Measurements from ENCODE around the gene ZNF48.
A peak's percentile ranks its signal among the peaks of the same experiment; 100 is the strongest.

ZNF48 gene

GRCh38 chr16:30407102-30407803 lies 12.0 kb downstream of the ZNF48 start, which contains the start of gene ZNF771:
Gene ZNF771, plus strand, starts transcription at chr16:30407606. Its CDS starts 448 bp downstream, at chr16:30408054.
- H3K4me3 ChIP-seq (ENCODE audit: insufficient read depth, low read length, poor library complexity, severe bottlenecking) = peak within 1 kb of the TSS; percentile 96
- peaks cover 16% of the 10 kb centered on the region for H3F3A ChIP-seq (ENCODE audit: insufficient read depth)
- H3K36me3 ChIP-seq (ENCODE audit: low read length) = no peaks in the 10 kb centered on the region
- TF ChIP-seq CTCF (IDR thresholded peaks at IDR 0.05; ENCODE audit: insufficient read depth, low read length, poor library complexity, severe bottlenecking) (no peak), EZH2phosphoT487 (conservative IDR thresholded peaks at IDR 0.05; ENCODE audit: low read length) (no peak)
- peak within 1 kb of the TSS; percentile 73 for H3K27ac ChIP-seq (ENCODE audit: low read depth, low read length)
- H2AFZ ChIP-seq (ENCODE audit: low read depth, low read length, severe bottlenecking) = peak within 1 kb of the TSS; percentile 13
- H4K20me1 ChIP-seq (ENCODE audit: low read depth, low read length) = no peaks in the 10 kb centered on the region
- no peaks in the 10 kb centered on the region for H3K9me3 ChIP-seq (ENCODE audit: insufficient read depth, low read length)
- H3K79me2 ChIP-seq (ENCODE audit: insufficient read depth, low read length) = no peaks in the 10 kb centered on the region
- no peaks in the 10 kb centered on the region for H3K9me2 ChIP-seq (replicated peaks; ENCODE audit: insufficient read depth, low read length)
- peak within 1 kb of the TSS; percentile 75 for H3K4me2 ChIP-seq (ENCODE audit: low read depth, low read length, poor library complexity, severe bottlenecking)
- peak within 1 kb of the TSS; percentile 72 for H3K9ac ChIP-seq (ENCODE audit: low read length)
- no peaks in the 10 kb centered on the region for H3K27me3 ChIP-seq (ENCODE audit: low read length)

GRCh38 chr16:30407804-30408534 lies 12.7 kb downstream of the ZNF48 start:
- H3K27me3 ChIP-seq (ENCODE audit: low read length) = no peaks in the 10 kb centered on the region
- H2AFZ ChIP-seq (ENCODE audit: low read depth, low read length, severe bottlenecking) = peak overlapping the region; percentile 13
- H3K36me3 ChIP-seq (ENCODE audit: low read length) = 0 out of 2 replicates have a peak, but pooled peaks cover under 1% of the 10 kb centered on the region
- H4K20me1 ChIP-seq (ENCODE audit: low read depth, low read length) = no peaks in the 10 kb centered on the region
- no peaks in the 10 kb centered on the region for H3K9me2 ChIP-seq (replicated peaks; ENCODE audit: insufficient read depth, low read length)
- peak overlapping the region; percentile 72 for H3K9ac ChIP-seq (ENCODE audit: low read length)
- peak overlapping the region; percentile 75 for H3K4me2 ChIP-seq (ENCODE audit: low read depth, low read length, poor library complexity, severe bottlenecking)
- H3F3A ChIP-seq (ENCODE audit: insufficient read depth) = peaks cover 19% of the 10 kb centered on the region
- peak overlapping the region; percentile 73 for H3K27ac ChIP-seq (ENCODE audit: low read depth, low read length)
- peak overlapping the region; percentile 96 for H3K4me3 ChIP-seq (ENCODE audit: insufficient read depth, low read length, poor library complexity, severe bottlenecking)
- H3K79me2 ChIP-seq (ENCODE audit: insufficient read depth, low read length) = no peaks in the 10 kb centered on the region
- H3K9me3 ChIP-seq (ENCODE audit: insufficient read depth, low read length) = no peaks in the 10 kb centered on the region
- TF ChIP-seq EZH2phosphoT487 (conservative IDR thresholded peaks at IDR 0.05; ENCODE audit: low read length) (no peak), CTCF (IDR thresholded peaks at IDR 0.05; ENCODE audit: insufficient read depth, low read length, poor library complexity, severe bottlenecking) (no peak)

GRCh38 chr16:30409125-30410060 lies 14.2 kb downstream of the ZNF48 start:
- Histone ChIP-seq H3K27ac (ENCODE audit: low read depth, low read length) (peak overlapping the region; percentile 73), H4K20me1 (ENCODE audit: low read depth, low read length) (no peaks in the 10 kb centered on the region), H3K79me2 (ENCODE audit: insufficient read depth, low read length) (0 out of 2 replicates have a peak, but pooled peaks cover 4% of the 10 kb centered on the region), H3K27me3 (ENCODE audit: low read length) (no peaks in the 10 kb centered on the region), H3K36me3 (ENCODE audit: low read length) (peaks cover 3% of the 10 kb centered on the region; the same call in 1 of the 2 replicates), H3K9me2 (replicated peaks; ENCODE audit: insufficient read depth, low read length) (no peaks in the 10 kb centered on the region), H3K9me3 (ENCODE audit: insufficient read depth, low read length) (no peaks in the 10 kb centered on the region), H2AFZ (ENCODE audit: low read depth, low read length, severe bottlenecking) (no peak overlapping the region), H3K4me3 (ENCODE audit: insufficient read depth, low read length, poor library complexity, severe bottlenecking) (peak overlapping the region; percentile 26), H3K4me2 (ENCODE audit: low read depth, low read length, poor library complexity, severe bottlenecking) (peak overlapping the region; percentile 75), H3F3A (ENCODE audit: insufficient read depth) (peaks cover 23% of the 10 kb centered on the region), H3K9ac (ENCODE audit: low read length) (peak overlapping the region; percentile 72)
- TF ChIP-seq EZH2phosphoT487 (conservative IDR thresholded peaks at IDR 0.05; ENCODE audit: low read length) (no peak), CTCF (IDR thresholded peaks at IDR 0.05; ENCODE audit: insufficient read depth, low read length, poor library complexity, severe bottlenecking) (peak; percentile 92)
